HG02763 (cell line): ENCODE data around the gene AHCY.

Experiments used
- ATAC-seq: cut with Tn5 transposase; IDR thresholded peaks from one replicate; pipeline ENCODE4 v1.9.1; 2021; ENCODE audit warnings: mild to moderate bottlenecking, moderate library complexity; ENCODE audit not compliant: unreplicated experiment

Gene AHCY

GRCh38 chr20:34324541-34324940, 21.4 kb upstream of the AHCY start:
- no peak for ATAC-seq

GRCh38 chr20:34322267-34323105, 19.3 kb upstream of the AHCY start:
- ATAC-seq = no peak

- no peak for ATAC-seq
These were observed 17.7 kb upstream of the AHCY start for GRCh38 chr20:34320861-34321260.

GRCh38 chr20:34318609-34319443, 15.7 kb upstream of the AHCY start:
- ATAC-seq = no peak

DNA sequence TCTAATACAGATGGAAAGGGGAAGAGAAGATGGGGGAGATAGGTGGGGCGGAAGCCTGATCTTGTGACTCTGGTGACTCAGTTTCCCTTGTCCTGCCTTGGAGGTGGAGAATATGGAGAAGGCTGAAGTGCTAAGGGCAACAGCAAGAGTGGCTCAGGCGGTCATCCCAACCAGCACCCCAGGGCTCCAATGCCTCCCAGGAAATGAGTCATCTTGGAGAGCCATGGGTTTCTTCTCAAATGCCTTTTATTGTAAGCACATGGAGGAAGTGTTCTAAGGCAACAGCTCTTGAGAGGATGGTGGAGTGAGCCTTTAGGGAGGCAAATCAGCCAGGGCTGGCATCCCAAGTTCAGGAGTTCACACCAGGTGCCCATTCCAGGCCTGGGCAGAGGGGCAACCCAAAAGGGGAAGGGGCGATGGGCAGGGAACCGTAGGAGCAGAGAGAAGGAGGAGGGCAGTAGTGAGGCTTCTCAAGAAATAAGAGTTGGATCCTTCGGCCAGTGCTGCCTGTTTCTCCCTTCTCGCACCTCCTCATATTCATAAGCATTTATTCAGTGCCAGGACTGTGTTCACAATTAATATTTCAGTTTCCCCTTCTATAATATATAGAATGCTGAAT, 13.2 kb upstream of the AHCY start:
- ATAC-seq = no peak

DNA sequence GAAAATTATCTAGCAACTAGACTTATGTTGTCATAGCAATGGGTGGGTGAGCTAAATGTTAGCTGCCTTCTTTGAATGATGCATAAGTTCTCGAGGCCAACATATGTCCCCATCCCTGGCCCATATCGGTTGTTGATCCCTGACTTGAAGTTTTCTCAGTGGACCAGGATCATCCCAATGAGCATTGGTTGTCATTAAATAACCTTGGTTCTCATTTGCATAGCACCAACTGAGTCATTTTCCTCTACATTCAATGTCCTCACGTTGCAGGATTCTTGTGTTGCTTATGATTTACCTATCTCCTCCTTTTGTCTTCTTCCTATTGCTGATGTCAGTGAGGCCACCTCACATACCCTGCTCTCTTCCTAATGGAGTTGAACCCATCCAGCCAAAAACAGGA, 12.1 kb upstream of the AHCY start:
- no peak for ATAC-seq

GRCh38 chr20:34312544-34313217, 9.5 kb upstream of the AHCY start:
- peak; percentile 78 for ATAC-seq

- ATAC-seq = no peak
These were observed 8.9 kb upstream of the AHCY start for GRCh38 chr20:34312024-34312460.

DNA sequence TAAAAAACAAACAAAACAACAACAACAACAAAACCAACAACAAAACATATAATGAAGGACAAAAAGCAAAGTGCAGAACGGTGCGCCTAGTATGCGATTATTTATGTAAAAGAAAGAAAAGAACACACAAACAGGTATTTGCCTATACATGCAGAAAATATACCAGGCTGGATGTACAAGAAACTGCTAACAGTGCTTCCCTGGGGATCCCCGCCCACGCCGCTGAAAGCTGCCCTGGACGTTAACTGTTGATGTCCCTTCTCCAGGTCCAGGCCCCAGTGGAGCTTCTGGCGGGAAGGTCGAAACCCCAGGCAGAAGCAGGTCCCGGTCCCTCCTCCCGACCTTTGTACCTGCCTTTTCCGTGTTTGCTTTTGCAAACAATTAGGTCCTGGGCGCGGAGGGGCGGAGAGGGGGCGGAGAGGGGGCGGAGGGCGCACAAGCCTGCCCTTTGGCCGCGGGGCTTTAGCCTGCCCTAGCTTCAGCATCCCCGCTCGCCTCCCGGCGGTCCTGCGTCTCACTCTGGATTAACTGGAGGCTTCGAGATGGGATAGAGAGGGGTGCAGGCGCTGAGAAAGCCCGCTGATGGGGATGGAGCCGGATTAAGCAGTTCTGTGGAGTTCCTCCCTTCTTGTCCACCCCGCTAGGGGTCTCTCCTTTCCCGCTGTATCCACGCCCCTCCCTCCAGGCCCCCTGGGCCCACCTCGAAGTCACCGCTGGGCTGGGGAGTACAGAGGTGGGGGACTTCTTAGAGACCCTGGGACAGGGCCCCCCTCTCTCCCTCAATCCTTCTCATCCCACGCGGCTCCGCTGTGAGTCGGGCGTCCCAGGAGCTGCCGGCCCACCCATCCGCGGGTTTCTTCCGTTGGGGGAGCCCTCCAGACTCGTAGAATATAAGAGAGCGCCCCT, 8.2 kb upstream of the AHCY start:
- ATAC-seq = no peak

DNA sequence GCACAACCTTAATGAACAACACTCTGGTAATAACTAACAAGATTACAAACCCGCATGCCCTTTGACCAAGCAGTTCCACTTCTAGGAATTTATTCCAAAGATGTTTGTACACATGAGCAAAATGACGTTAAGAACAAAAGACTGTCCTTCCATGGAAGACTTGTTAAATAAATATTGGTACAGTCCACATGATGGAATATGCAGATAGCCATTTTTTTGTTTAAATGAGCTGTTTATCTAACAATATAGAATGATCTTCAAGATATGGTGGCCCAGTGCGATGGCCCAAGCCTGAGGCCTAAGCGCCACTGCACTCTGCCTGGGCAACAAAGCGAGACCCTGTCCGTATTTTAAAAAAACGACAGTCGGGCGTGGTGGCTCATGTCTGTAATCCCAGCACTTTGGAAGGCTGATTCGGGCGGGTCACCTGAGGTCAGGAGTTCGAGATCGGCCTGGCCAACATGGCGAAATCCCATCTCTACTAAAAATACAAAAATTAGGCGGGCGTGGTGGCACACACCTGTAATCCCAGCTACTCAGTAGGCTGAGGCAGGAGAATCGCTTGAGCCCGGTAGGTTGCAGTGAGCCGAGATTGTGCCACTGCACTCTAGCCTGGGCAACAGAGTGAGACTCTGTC, 7.4 kb upstream of the AHCY start:
- no peak for ATAC-seq

DNA sequence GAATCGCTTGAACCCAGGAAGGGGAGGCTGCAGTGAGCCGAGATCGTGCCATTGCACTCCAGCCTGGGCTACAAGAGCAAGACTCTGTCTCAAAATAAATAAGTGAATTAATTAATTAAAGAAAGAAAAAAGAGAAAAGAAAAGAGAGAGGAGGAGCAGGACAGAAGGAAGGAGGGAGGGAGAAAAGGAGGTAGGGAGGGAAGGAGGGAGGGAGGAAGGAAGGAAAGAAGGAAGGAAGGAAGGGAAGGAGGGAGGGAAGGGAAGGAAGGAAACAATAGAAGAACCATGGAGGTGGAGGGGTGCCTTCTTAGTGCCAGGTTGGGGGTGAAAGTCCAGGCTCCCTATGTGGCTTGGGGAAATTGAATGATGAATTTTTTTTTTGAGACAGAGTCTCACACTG, 6.5 kb upstream of the AHCY start:
- no peak for ATAC-seq

DNA sequence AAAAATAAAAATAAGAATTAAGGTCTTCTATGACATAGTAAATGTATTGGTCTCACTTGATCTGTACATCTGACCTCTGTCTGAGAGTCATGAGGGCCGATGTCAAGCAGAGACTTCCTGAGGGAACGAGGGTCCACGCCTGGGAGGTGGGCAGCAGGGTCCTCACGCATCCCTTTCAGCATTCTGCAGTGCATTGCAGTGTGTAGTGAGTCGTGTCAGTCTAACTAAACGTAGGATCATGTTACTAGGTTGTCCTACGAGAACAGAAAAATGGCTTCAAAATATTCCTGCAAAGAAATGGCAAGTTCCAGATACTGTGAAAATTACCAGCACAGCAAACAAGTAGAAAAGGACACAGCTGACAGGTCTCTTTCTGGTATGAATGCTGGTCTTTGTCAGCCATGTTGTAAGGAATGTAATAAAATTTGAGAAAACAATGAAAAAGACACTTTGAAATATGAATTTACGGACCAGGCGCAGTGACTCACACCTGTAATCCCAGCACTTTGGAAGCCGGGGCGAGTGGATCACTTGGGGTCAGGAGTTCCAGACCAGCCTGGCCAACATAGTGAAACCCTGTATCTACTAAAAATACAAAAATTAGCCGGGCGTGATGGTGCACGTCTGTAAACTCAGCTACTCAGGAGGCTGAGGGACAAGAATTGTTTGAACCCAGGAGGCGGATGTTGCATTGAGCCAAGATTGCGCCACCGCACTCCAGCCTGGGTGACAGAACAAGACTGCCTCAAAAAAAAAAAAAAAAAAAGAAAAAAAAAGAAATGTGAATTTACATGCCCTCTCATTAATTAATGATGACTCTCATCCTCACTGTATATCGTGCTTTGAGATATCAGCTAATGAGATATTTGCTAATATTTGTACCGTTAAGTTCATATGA, 2.4 kb upstream of the AHCY start:
- no peak for ATAC-seq

DNA sequence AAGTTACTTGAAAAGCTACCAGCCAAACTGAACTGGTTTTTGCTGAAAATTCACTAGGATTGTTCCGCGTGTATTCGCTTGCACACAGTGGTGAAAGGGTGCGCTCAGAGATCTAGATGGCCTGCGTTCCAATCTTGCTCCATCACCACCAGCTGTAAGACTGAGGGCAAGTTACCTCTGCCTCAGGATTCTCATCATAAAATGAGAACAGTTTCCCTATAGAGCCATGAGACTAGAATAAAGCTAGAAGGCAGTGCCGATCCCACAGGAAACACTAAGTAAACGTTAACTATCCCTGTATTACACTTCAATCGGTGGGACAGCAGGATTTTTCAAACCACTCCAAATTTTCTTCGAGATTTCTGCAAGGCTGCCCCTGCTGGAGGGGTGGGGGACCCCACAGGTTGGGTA, 838 bp downstream of the AHCY start:
- no peak for ATAC-seq

- no peak for ATAC-seq
These were observed 1.4 kb downstream of the AHCY start for GRCh38 chr20:34301587-34302311.

DNA sequence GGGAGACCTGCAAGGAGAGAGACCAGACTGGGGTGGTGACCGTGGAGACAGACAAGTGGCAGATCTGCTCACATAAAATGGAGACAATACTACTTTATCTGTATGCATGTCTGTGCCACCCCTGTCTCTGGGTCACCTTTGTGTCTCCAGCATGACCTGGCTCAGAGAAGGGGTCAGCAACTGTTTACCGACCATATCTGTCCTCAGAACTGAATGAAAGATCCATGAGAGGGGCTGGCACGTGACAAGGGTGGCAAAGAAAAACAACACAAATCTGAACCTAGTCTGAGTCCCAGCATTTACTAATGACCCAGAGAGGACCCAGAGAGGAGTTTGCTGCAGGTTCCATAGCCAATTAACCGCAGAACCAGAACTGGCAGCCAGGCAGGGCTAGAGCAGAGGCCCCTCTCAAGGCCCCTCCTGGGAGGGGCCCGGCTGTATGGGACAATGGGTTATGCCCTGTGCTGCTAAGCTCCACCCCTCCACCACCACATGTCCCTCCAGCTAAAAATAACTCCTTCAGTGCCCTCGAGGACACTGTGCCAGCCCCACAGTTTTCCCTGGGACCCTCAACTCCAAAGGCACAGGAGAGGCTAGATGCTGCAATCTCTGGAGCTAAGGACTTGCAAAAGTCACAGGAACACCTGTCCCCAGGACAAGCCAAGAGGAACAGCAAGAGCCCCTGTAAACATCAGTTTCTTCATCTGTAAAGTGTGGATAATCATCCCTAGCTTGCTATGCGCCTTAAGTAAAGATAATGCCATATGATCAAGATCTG, 2.2 kb downstream of the AHCY start:
- ATAC-seq = no peak

DNA sequence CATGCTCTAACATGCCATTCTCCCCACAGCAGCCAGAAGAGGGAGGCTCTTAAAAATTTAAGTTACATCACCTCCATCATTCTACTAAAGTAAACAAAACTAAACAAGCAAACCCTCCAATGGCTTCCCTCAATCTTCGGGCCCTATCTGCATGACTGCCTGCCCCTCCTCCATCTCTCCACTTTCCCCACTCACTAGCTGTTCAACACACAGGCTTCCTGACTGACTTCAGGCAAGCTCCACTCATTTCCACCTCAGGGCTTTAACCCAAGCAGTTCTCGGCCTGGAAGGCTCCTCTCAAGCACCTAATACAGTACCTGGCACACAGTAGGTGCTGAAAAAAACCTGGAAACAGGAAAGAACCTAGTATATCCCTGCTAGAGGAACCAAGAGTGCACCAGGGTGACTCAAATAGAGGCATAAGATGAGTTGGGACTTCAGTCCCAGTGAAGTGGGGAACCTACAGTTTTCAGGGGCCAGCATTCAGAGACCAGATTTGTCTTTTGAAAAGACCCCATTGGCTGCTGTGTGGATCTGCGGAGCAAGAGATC, 2.8 kb downstream of the AHCY start:
- ATAC-seq = no peak
